ACC112 (cell line): ENCODE results near the gene LRRFIP1.
"Not testable (repeated sequence)": the region's sequence is repeated elsewhere in the genome, so short reads cannot be mapped to it uniquely, and the experiment has no call there.

Source experiments
- H2AFZ ChIP-seq: fragments of 200-600 bp; sonication (generic); one replicate; pipeline ENCODE4 v1.6.0; 2017; ENCODE audit warnings: antibody characterized with exemption, low read length; ENCODE audit not compliant: unreplicated experiment
- H3K27ac ChIP-seq: fragments of 200-600 bp; sonication (generic); 2 replicates; pipeline ENCODE4 v1.5.1; 2014; ENCODE audit warnings: low read depth, mild to moderate bottlenecking, antibody characterized with exemption, low read length, moderate library complexity
- H3K27me3 ChIP-seq: fragments of 200-600 bp; sonication (generic); 2 replicates; pipeline ENCODE4 v1.6.1; 2014; ENCODE audit warnings: mild to moderate bottlenecking, antibody characterized with exemption, low read length, moderate library complexity, mixed read lengths; ENCODE audit not compliant: insufficient read depth
- H3K36me3 ChIP-seq: fragments of 200-600 bp; sonication (generic); 2 replicates; pipeline ENCODE4 v1.6.1; 2016; ENCODE audit warnings: mild to moderate bottlenecking, antibody characterized with exemption, low read length, moderate library complexity, mixed read lengths; ENCODE audit not compliant: insufficient read depth
- H3K4me1 ChIP-seq: fragments of 200-600 bp; sonication (generic); one replicate; pipeline ENCODE4 v1.6.1; 2016; ENCODE audit warnings: low read length, mixed read lengths; ENCODE audit not compliant: insufficient read depth, unreplicated experiment, control insufficient read depth
- H3K4me3 ChIP-seq: fragments of 200-600 bp; sonication (generic); 2 replicates; pipeline ENCODE4 v1.5.1; 2014; ENCODE audit warnings: mild to moderate bottlenecking, low read depth, low read length
- H3K79me2 ChIP-seq: fragments of 200-600 bp; sonication (generic); one replicate; pipeline ENCODE4 v1.6.0; 2016; ENCODE audit warnings: low read length; ENCODE audit not compliant: control insufficient read depth, unreplicated experiment, insufficient read depth

LRRFIP1 gene

DNA sequence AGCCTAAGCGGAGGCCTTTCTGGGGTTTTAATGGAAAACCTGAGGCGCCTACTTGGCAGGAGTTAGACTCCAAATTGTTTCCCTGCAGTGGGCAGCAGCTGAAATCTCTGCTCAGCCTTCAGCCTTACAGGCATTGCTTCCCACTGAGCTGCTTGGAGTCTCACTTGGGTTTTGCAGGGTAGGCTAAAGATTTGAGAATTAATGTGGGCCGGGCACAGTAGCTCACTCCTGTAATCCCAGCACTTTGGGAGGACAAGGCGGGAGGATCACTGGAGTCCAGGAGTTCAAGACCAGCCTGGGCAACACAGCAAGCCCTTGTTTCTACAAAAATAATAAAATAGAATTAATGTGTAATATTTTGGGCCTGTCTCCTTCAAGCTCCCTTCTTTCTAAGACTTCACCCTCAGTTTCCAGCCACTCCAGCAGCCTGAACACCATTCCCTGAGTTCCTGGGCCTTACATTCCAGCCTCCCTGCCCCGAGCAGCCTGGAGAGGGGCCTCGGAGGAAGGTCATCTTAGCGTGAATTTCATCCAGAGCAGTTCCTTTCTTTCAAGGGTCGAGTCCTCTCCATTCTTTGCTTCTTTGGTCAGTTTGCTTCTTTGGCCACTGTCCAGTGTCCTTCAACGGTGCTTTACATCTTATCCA lies 27.8 kb upstream of the LRRFIP1 start:
- H2AFZ ChIP-seq, result peak overlapping the region; percentile 99
- H3K27me3 ChIP-seq, result no peaks in the 10 kb centered on the region
- no peak overlapping the region for H3K27ac ChIP-seq
- H3K4me1 ChIP-seq, result peaks cover 19% of the 10 kb centered on the region
- no peaks in the 10 kb centered on the region for H3K79me2 ChIP-seq
- no peaks in the 10 kb centered on the region for H3K36me3 ChIP-seq
- H3K4me3 ChIP-seq, result peak overlapping the region; percentile 53

DNA sequence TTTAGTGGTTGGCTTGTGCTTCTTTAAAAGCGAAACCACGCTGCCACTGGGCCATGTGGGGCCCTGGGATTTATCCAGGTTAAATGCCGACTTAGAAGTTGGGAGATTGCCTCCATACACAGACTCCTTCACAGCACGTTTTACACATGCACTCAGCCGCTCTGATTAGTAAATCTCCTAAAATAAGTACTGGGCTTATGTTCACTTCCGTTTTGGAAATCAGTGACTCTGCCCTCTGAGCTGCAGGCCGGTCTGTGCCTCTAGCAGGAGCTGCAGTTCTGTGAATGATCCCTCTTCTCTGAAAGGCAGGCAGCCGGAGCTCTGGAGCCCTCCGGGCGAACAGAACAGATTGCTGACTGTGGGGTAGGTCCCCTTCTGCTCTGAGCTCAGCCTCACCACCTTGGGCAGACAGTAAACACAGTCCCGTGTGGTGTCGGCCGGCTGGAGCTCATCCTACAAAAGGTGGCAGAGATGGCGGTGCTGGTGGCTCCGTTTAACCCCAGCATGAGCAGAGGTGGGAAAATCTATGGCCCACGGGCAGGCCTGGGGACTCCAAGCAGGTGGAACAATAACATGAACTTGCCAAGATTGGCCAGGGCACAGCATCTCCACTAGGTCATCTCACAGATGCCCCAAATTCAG lies 27.1 kb upstream of the LRRFIP1 start:
- Histone ChIP-seq H3K4me3 (peak overlapping the region; percentile 53), H3K27me3 (no peaks in the 10 kb centered on the region), H3K36me3 (no peaks in the 10 kb centered on the region), H2AFZ (peak overlapping the region; percentile 99), H3K79me2 (no peaks in the 10 kb centered on the region), H3K4me1 (peaks cover 19% of the 10 kb centered on the region), H3K27ac (no peak overlapping the region)

DNA sequence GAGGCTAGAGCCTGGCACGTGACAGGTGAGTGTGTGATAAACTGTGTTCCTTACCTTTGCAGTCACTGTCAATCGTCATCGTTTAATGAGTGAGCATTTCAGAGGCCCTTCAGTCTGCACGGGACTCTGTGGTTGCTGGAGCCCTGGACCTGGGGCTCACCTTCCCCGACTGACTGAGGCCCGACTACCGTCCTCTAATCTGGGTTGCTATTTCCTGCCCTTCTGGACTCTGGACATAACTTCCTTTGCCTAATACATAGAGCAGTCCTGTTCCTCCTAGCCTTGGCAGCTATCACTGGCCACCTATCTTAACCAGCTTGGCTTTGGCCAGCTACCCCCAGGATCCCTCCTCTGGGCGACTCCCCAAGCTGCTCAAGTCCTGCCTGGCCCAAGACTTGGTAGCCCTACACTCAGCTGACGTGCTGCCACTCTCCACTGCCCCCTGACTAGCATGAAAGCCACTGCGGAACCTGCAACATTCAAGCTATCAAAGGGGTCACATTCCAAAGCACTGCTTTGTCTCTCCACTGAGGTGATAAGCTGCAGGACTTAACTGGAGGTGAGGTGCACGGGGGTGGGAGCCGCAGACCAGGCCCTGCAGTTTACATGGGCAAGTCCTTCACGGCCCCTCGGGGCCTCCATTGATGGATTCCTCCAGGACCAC lies 25.8 kb upstream of the LRRFIP1 start:
- Histone ChIP-seq H3K36me3 (no peaks in the 10 kb centered on the region), H2AFZ (no peak overlapping the region), H3K4me1 (peaks cover 19% of the 10 kb centered on the region), H3K27me3 (no peaks in the 10 kb centered on the region), H3K79me2 (no peaks in the 10 kb centered on the region), H3K4me3 (no peak overlapping the region), H3K27ac (no peak overlapping the region)

GRCh38 chr2:237602409-237602808 lies 25.0 kb upstream of the LRRFIP1 start:
- H3K79me2 ChIP-seq, result no peaks in the 10 kb centered on the region
- H3K36me3 ChIP-seq, result no peaks in the 10 kb centered on the region
- H3K4me1 ChIP-seq, result peaks cover 19% of the 10 kb centered on the region
- H2AFZ ChIP-seq, result no peak overlapping the region
- H3K27me3 ChIP-seq, result no peaks in the 10 kb centered on the region
- no peak overlapping the region for H3K4me3 ChIP-seq
- H3K27ac ChIP-seq, result no peak overlapping the region

DNA sequence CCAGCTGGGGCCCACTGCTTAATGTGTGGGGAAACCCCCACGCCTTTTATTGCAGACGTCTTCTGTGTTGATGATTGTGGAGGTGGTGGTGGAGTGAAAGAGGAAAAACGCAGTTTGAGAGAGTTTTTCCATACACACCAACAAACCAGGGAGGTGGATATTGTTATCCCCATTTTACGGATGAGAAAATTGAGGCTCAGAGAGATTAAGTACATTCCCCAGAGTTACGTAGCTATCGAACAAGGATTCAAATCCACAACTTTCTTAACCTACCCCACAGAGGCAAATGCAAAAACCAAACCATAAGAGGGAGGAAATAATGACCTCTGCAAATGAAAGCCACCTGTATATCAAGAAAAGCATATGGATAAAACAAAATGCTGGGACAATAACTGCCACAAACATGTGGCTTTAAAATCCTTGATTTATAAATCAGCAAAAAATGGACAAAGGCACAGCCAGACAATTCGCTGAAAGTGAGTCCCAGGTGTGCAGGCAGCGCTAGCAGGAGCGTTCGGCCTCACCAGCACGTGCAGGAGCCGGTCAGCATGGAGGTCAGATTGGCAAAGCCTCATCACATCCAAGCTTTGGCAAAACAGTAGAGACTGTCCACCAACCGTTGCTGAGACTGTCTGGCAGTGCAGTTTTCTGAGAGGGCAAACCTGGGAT lies 24.2 kb upstream of the LRRFIP1 start:
- no peaks in the 10 kb centered on the region for H3K27me3 ChIP-seq
- peak overlapping the region; percentile 83 for H3K27ac ChIP-seq
- H2AFZ ChIP-seq, result peak overlapping the region; percentile 97
- no peaks in the 10 kb centered on the region for H3K36me3 ChIP-seq
- peaks cover 19% of the 10 kb centered on the region for H3K4me1 ChIP-seq
- H3K79me2 ChIP-seq, result no peaks in the 10 kb centered on the region
- H3K4me3 ChIP-seq, result no peak overlapping the region

DNA sequence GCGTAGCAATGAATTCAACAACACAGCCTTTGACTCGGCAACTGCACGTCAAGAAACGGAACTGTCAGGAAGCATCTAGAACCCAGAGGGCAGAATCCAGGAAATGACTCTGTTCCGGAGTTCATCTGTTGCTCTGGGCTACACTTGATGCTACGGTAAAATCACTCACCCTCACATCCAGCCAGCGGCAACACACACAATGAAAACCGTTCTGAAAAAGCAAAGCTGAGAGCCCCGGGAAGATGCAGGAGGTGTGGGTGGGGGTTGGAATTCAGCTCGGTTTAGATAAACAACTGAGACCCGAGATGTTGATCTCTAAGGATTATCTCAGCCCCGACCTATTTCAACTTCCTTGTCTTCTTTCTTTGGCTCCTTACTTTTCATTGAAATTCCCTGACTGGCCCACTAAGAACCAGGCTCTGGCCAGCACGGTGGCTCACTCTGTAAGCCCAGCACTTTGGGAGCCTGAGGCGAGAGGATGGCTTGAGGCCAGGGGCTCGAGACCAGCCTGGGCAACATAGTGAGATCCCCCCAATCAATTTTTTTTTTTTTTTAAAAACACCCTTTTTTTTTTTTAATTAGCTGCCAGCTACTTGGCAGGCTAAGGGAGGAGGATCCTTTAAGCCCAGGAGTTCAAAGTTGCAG lies 23.5 kb upstream of the LRRFIP1 start:
- H3K4me3 ChIP-seq, result peak overlapping the region; percentile 40
- peak overlapping the region; percentile 83 for H3K27ac ChIP-seq
- no peaks in the 10 kb centered on the region for H3K79me2 ChIP-seq
- peak overlapping the region; percentile 97 for H2AFZ ChIP-seq
- no peaks in the 10 kb centered on the region for H3K36me3 ChIP-seq
- no peaks in the 10 kb centered on the region for H3K27me3 ChIP-seq
- peaks cover 19% of the 10 kb centered on the region for H3K4me1 ChIP-seq

- Histone ChIP-seq H3K27me3 (no peaks in the 10 kb centered on the region), H3K27ac (peak overlapping the region; percentile 83), H3K4me3 (no peak overlapping the region), H2AFZ (no peak overlapping the region), H3K36me3 (no peaks in the 10 kb centered on the region), H3K4me1 (peaks cover 19% of the 10 kb centered on the region), H3K79me2 (no peaks in the 10 kb centered on the region)
Measured at GRCh38 chr2:237604391-237604790, 23.0 kb upstream of the LRRFIP1 start.

DNA sequence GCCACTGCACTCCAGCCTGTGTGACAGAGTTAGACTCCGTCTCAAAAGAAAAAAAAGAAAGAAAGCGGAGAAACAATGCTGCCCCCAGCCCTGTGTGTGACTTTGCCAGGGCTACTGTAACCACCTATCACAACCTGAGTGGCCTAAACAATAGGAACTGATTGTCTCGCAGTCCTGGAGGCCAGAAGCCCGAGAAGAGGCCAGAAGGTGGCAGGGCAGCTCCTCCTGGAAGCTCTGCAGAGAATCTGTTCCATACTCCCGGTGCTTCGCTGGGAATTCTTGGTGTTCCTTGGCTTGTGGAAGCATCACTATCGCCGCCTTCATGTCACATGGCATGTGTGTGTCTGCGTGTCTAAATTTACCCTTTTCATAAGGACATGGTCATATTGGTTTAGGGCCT lies 22.4 kb upstream of the LRRFIP1 start:
- H2AFZ ChIP-seq, result no peak overlapping the region
- H3K4me1 ChIP-seq, result peaks cover 16% of the 10 kb centered on the region
- no peaks in the 10 kb centered on the region for H3K27me3 ChIP-seq
- no peak overlapping the region for H3K27ac ChIP-seq
- no peaks in the 10 kb centered on the region for H3K36me3 ChIP-seq
- H3K4me3 ChIP-seq, result no peak overlapping the region
- no peaks in the 10 kb centered on the region for H3K79me2 ChIP-seq

- not testable (repeated sequence) for H2AFZ ChIP-seq
Measured at GRCh38 chr2:237606522-237606921, 20.9 kb upstream of the LRRFIP1 start.

GRCh38 chr2:237612527-237613357 lies 14.6 kb upstream of the LRRFIP1 start:
- Histone ChIP-seq H3K4me1 (peaks cover 26% of the 10 kb centered on the region), H3K36me3 (no peaks in the 10 kb centered on the region), H3K27ac (no peak overlapping the region), H3K27me3 (no peaks in the 10 kb centered on the region), H3K79me2 (no peaks in the 10 kb centered on the region), H3K4me3 (no peak overlapping the region), H2AFZ (no peak overlapping the region)

More at GRCh38 chr2:237606522-237606921, 20.9 kb upstream of the LRRFIP1 start:
- not testable (repeated sequence) for H3K27me3 ChIP-seq, H3K79me2 ChIP-seq, H3K4me3 ChIP-seq, H3K36me3 ChIP-seq, H3K27ac ChIP-seq, H3K4me1 ChIP-seq
